HG02938 (cell line): ENCODE measurements around the gene FSIP1.

Source experiments
- ATAC-seq: cut with Tn5 transposase; IDR thresholded peaks from one replicate; pipeline ENCODE4 v1.9.1; 2021; ENCODE audit warnings: mild to moderate bottlenecking, moderate library complexity; ENCODE audit not compliant: unreplicated experiment

FSIP1 gene

DNA sequence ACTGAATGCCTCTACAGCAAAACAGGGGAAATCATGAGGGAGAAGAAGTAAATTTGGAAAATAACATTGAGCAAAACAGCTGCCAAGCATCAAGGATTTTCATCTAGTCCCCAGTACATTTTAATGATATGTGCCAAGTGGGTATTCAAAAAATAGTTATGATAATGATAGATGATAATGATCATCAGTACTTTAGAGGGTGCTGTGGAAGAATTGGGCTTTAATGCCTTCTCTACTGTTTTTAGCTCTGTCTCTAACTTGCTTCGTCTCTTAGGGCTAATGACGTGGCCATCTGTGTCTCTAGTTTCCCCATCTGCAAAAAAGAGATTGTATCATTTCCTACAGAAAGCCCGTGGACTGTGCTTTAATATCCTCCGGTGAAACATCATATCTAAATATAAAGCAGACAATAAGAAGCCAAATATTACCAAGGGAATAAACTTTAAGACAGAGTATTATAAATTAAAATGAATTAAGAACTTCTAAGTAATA, 10.2 kb upstream of the FSIP1 start:
- ATAC-seq: no peak

GRCh38 chr15:39792025-39792843, 9.6 kb upstream of the FSIP1 start:
- no peak for ATAC-seq

DNA sequence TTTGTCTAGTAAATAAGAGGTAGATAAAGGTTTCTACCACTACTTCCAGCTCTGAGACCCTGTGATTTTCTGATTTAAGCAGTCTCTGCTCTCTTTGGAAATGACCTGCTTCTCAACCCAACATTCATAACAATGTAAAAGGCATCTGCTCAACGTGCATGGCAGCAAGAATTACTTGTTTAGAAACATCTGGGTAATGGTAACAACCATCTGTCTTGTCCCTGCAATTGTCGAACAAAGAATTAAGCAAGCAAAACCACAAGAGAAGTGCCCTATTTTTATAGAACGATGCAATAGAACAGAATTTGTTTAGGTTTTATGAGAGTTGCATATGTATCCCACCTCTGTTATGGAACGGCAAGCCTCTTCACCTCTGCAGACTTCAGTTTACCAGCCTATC, 7.1 kb upstream of the FSIP1 start:
- ATAC-seq: no peak

GRCh38 chr15:39788800-39789565, 6.3 kb upstream of the FSIP1 start:
- ATAC-seq: no peak

DNA sequence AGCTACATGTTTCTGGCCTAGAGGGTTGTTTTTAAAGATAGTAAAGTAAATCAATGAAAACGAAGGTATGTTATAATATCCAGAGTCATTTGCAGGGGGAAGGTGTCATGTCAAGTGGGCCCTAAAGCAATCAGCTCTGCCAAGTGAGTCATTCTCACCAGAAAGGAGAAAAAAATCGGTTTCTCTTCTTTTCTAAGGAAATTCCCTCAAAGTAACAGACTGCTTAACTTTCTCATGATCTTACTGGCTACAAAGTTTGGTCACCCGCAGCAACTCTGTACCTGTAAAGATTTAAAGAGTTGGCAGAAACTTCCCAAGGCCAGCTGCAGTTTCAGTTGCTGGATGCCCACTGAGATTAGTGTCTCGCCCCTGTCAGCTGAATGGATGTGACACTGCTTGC, 5.5 kb upstream of the FSIP1 start:
- ATAC-seq: no peak

DNA sequence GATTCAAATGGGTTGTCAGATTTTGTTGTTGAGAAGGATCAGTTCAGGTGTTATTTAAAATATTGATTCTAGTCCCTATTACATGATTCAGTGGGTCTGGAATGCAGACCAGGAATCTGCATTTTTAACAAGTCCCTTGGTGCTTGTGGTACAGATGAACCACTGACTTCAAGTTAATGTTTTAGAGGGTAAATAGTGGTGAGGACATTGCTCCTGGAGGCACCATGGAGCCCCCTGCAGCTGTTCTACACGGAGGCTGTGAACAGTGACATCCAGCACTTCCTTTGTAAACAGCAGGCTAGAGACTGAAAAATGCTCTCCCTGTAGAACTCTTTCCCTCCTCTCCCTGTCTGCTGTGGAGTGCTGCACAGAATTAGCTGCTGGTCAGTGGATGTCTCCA, 4.8 kb upstream of the FSIP1 start:
- ATAC-seq: no peak

GRCh38 chr15:39786447-39787056, 3.9 kb upstream of the FSIP1 start:
- ATAC-seq: no peak

DNA sequence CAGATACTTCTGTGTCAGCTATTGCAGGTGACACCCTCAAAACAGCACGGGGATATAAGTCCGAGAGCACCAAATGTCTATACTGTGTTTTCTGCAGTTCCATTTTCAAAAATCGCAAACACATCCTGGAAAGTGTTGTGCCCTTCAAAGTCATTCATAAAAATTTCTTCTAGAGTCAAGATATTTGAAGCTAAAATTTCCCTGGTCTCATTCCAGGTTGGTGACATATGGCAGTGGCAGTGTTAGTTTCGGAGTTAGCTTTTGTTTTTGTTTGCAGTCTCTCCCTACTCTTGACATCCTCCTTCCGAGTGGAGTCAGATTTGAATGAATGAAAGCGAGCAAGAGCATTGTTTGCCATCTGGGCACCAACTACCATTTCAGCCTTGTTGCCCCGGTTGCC, 3.2 kb upstream of the FSIP1 start:
- ATAC-seq: no peak

DNA sequence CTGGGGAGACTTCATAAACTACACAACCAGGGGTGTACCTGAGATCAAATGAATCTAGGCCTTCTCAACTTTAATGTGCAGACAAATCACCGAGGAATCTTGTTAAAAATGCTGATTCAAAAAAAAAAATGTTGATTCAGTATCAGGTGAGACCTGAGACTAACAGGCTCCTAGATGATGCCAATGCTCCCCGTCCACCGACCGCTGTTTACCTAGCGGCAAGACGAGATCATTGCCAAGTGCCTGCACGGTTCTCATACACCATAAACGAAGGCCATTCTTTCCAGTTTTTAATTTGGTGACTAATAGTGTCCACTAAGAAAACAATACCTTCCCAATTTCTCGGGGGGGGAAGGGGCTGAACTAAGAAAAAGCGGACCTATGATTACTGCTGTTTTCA, 2.5 kb upstream of the FSIP1 start:
- ATAC-seq: no peak

DNA sequence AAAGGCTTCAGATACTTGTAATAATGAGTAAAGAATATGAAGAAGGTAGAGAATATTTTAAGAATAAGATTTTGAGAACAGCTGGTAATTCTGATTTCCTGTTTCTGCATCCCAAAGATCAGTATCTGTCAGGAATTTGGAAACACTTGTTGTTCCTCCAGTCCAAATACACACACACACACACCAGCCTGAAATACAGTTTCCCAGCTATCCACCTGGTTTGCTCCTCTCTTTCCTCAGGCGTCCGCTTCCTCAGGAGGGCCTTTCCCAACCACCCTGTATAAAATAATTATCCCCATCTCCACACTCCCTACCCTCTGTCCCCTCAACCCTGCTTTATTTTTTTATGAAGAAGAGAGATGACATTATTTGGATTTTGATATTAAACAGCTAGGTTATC, 2.0 kb upstream of the FSIP1 start:
- no peak for ATAC-seq

DNA sequence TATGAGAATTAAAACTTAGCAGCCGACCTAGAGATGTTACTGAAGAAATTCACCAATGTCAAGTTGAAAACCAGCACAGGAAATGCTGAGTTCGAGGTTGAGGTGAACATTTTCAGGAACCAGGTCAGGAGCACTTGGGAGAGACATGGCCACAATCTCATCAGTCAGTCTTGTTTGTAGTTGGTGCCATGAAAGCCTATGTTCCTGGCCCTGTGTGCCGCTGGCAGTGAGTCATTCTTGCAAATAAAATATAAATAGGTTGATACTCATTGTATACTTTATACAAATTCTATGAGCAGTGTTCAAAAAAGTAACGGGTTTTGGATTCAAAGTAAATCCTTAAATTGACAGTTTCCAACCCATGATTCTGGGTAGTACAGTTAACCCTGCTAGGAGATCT, 1.5 kb upstream of the FSIP1 start:
- ATAC-seq: no peak

DNA sequence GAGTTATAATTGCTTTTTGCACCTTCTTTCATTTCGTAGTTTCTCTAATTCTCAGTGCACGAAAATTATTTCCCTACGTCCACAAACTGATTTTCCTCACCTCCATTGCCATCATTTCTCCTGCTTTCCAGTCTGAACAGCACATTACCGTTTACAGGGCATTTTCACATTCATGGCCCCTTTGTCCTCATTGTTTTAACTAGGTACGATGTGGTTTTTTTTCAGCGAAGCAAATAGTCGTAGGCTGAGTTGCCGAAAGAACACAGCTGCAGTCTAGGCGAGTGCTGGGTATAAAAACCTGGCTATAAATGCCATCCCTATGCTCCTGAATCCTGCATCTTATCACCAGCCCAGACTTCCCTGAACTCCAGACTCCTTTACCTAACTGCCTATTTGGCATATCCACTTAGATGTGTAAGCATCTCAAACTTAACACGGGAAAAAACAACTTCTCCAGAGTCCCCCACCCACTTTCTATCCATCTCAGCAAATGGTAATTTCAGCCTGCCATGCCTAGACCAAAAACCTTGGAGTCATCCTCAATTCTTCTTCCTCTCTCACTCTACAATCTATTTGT, 691 bp upstream of the FSIP1 start:
- ATAC-seq: no peak

- no peak for ATAC-seq
Observed at GRCh38 chr15:39781967-39782302, 706 bp downstream of the FSIP1 start.

DNA sequence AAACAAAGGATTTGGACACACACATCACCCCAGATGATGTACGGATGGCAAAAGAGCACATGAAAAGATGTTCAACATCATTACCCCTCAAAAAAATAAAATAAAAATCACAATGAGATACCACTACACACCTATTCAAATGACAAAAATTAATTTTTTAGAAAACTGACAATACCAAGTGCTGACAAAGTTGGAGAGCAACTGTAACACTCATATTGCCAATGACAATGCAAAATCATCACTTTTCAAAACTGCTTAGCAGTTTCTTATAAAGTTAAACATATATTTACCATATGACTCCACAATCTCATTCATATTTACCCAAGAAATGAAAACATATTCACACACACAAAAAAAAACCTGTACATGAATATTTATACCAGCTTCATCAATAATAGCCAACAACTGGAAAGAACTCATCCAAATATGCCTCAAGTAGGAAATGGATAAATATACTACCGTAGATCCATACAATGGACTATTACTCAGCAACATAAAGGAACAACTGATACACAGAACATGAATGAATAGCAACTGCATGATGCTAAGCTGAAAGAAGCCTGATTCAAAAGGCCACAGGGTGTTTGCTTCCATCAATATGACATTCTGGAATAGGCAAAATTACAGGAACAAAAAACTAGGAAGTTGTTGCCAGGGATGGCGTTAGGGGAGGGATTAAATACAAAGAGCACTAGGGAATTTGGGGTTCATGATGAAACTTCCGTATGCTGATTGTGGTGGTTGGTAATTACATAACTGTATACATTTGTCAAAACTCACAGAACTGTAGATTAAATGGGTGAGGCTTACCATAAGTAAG, 1.3 kb downstream of the FSIP1 start:
- ATAC-seq: no peak

GRCh38 chr15:39778021-39778420, 4.6 kb downstream of the FSIP1 start:
- no peak for ATAC-seq

GRCh38 chr15:39777496-39777895, 5.1 kb downstream of the FSIP1 start:
- no peak for ATAC-seq

- ATAC-seq: no peak
Observed at GRCh38 chr15:39776068-39776467, 6.6 kb downstream of the FSIP1 start.

- no peak for ATAC-seq
Observed at GRCh38 chr15:39774688-39775267, 7.9 kb downstream of the FSIP1 start.

DNA sequence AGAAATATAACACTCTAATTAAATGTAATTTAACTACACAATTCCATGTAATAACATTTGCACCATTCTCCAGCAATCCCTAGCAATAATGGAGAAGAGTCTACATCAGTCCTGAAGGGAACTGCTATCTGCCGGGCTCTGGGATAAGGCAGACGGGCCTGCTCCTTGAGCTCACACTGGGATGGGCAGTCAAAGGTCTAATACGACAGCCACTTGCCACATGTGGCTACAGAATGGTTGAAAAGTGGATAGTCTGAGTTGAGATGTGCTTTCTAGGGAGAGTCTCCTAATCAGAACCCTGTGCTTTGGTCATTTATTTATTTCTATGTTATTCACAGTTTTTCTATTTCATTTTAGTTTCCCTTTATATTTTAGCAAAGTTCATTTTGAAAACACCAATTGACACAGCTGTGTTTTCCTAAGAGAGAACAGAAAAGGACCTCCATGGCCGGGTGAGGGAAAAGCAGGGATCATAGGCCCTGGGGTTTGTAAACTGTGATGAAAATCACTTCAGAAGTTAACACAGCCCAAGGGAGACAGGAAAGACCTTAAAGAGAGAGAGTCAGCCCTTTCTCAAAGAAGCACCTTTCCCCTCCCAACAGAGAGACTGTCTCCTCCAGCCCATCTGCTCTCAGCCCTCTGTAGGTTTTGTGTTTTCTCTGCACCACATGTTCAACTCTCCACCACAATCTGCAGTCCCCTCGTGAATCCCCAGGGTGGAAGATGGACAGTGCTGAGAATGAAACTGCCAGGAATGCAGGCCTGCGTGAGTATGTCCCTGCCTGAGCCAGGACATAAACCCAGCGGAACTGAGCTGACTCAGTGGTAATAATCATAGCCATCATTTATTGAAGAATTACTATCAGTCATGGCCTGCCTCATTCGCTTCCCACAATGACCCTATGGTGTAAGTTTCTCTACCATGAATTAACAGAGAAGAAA, 11.6 kb downstream of the FSIP1 start:
- ATAC-seq: no peak
